Measurements from ENCODE around the gene CYP11A1.

CYP11A1 gene

DNA sequence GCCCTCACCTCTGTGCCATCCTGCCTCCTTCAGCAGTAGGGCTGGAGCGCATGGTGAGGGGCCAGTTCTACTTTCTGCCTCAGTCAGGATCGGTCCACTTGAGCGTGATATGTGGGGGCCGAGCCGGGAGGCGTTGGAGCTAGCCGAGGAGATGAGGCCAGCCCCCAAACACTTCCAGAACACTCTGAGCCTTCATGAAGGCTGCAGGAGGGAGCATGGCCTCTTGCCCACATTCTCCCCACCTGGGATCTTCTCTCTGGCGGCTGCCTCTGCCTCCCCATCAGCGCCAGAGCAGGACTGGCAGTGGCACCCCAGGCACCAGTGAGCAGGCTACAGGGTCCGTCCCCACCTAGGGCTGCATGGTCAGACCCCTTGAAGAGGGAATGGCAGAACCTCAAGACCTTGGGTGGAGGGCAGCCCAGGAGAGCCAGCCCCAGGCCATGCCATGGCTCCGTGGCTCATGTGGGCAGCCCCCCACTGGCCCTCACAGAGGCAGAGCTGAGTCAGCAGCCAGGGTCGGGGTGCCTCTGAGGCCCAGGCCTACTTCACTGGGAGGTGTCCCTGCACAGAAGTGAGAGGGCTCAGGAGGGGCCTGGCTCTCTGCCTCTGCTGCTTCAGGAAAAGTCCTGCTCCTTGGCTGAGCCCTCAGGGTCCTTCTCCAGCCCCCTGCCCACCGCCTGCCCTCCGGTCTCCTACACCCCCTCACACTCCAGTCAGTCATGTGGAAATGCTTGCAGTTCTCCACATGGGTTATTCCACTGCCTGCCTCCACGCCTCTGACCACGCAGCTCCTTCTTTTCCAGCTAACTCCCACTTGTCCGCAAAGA lies 28.1 kb upstream of the CYP11A1 start:
- Histone ChIP-seq H3K9ac (no peak overlapping the region), H3K4me3 (ENCODE audit: low read depth, low read length) (no peak overlapping the region), H3K79me2 (no peaks in the 10 kb centered on the region), H3K4me2 (ENCODE audit: low read length) (no peak overlapping the region), H3K4me1 (no peaks in the 10 kb centered on the region), H3K27ac (no peak overlapping the region), H3K27me3 (ENCODE audit: control insufficient read depth, insufficient read depth, low read length) (no peaks in the 10 kb centered on the region), H2AFZ (no peak overlapping the region), H3K36me3 (ENCODE audit: control insufficient read depth, insufficient read depth, low read length) (no peaks in the 10 kb centered on the region), H3K9me3 (ENCODE audit: control insufficient read depth, low read length) (no peaks in the 10 kb centered on the region)
- TF ChIP-seq, protein P1, sequence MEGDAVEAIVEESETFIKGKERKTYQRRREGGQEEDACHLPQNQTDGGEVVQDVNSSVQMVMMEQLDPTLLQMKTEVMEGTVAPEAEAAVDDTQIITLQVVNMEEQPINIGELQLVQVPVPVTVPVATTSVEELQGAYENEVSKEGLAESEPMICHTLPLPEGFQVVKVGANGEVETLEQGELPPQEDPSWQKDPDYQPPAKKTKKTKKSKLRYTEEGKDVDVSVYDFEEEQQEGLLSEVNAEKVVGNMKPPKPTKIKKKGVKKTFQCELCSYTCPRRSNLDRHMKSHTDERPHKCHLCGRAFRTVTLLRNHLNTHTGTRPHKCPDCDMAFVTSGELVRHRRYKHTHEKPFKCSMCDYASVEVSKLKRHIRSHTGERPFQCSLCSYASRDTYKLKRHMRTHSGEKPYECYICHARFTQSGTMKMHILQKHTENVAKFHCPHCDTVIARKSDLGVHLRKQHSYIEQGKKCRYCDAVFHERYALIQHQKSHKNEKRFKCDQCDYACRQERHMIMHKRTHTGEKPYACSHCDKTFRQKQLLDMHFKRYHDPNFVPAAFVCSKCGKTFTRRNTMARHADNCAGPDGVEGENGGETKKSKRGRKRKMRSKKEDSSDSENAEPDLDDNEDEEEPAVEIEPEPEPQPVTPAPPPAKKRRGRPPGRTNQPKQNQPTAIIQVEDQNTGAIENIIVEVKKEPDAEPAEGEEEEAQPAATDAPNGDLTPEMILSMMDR (IDR thresholded peaks at IDR 0.05), result no peak

DNA sequence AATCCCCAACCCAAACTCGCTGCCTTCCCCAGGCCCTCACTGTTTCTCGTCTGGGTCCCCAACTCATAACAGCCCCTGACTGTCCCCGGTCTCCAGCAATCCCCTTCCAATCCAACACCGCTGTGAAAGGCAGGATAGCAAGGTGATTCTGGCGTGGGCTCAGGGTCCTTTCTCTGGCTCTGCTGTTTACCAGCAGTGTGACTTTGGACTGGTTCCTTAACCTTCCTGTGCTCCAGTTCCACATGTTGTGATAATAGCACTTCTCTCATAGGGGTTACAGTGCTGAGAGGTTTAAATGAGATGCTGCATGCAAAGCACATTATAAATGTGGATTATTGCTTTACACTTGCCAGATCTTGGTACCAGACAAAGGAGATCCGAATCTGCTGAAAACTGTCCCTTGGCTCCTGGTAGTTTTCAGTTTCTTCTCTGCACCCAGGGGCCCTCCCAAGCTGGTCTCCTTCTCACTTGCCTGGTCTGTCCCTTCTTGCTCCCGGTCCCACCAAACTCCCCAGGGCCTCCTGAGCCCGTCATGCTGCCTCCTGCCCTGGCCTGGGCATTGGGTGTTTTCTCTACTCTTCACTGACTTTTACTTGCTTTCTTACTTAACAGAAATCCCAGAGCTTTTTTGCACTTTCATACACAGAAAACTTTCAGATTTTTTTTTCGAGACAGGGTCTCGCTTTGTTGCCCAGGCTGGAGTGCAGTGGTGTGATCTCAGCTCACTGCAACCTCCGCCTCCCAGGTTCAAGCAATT lies 26.8 kb upstream of the CYP11A1 start:
- no peak overlapping the region for H2AFZ ChIP-seq
- H3K4me1 ChIP-seq, result no peaks in the 10 kb centered on the region
- H3K27ac ChIP-seq, result no peak overlapping the region
- H3K4me3 ChIP-seq (ENCODE audit: low read depth, low read length), result no peak overlapping the region
- no peaks in the 10 kb centered on the region for H3K36me3 ChIP-seq (ENCODE audit: control insufficient read depth, insufficient read depth, low read length)
- H3K27me3 ChIP-seq (ENCODE audit: control insufficient read depth, insufficient read depth, low read length), result no peaks in the 10 kb centered on the region
- no peaks in the 10 kb centered on the region for H3K9me3 ChIP-seq (ENCODE audit: control insufficient read depth, low read length)
- no peak overlapping the region for H3K4me2 ChIP-seq (ENCODE audit: low read length)
- TF ChIP-seq, protein P1 (IDR thresholded peaks at IDR 0.05), result no peak
- H3K79me2 ChIP-seq, result no peaks in the 10 kb centered on the region
- H3K9ac ChIP-seq, result no peak overlapping the region

DNA sequence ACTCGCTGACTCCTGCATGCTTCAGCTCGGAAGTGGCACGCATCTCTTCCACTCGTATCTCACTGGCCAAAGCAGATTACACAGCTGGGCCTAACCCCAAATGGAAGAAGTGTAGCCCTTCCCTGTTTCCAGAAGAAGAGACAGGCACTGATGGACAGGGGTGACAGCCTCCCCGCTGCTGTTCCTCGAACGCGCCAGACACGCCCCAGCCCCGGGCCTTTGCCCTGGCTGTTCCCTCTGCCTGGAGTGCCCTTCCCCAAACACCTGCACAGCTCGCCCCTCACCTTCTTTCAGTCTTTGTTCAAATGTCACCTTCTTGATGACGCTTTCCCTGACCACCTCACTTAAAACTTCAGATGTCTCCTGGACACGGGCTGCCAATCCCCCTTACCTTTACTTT lies 26.0 kb upstream of the CYP11A1 start:
- Histone ChIP-seq H3K27ac (no peak overlapping the region), H3K9me3 (ENCODE audit: control insufficient read depth, low read length) (no peaks in the 10 kb centered on the region), H3K36me3 (ENCODE audit: control insufficient read depth, insufficient read depth, low read length) (no peaks in the 10 kb centered on the region), H3K4me2 (ENCODE audit: low read length) (no peak overlapping the region), H2AFZ (no peak overlapping the region), H3K79me2 (no peaks in the 10 kb centered on the region), H3K4me3 (ENCODE audit: low read depth, low read length) (no peak overlapping the region), H3K4me1 (no peaks in the 10 kb centered on the region), H3K27me3 (ENCODE audit: control insufficient read depth, insufficient read depth, low read length) (no peaks in the 10 kb centered on the region), H3K9ac (no peak overlapping the region)
- TF ChIP-seq, protein P1 (IDR thresholded peaks at IDR 0.05), result no peak

DNA sequence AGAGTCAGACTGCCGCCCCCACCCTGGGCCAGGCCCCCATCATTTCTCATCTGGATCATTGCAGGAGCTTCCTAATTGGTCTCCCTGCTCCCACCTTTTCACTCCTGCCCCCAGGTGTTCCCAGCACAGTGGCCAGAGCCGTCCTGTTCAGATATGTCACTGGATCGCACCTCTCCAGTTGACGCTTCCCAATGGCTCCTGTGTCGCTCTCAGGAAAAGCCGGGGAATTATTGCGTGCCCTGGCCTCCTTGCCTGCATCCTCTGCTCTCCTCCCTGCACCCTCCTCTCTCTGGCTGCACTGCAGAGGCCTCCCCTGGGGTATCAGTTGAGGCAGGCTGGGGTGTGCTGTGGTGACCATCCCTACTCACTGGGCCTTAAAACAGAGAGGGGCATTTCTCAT lies 25.5 kb upstream of the CYP11A1 start:
- Histone ChIP-seq H3K9ac (no peak overlapping the region), H3K4me3 (ENCODE audit: low read depth, low read length) (no peak overlapping the region), H3K79me2 (no peaks in the 10 kb centered on the region), H3K9me3 (ENCODE audit: control insufficient read depth, low read length) (no peaks in the 10 kb centered on the region), H3K4me2 (ENCODE audit: low read length) (no peak overlapping the region), H3K36me3 (ENCODE audit: control insufficient read depth, insufficient read depth, low read length) (no peaks in the 10 kb centered on the region), H3K4me1 (no peaks in the 10 kb centered on the region), H3K27me3 (ENCODE audit: control insufficient read depth, insufficient read depth, low read length) (no peaks in the 10 kb centered on the region), H2AFZ (no peak overlapping the region), H3K27ac (no peak overlapping the region)
- TF ChIP-seq, protein P1 (IDR thresholded peaks at IDR 0.05), result no peak
